ENCODE data around the gene NRP2. TPM values are rescaled to one million over a fixed set of nuclear protein-coding genes. Genes with fewer than 3 reads are reported as not detected.

NRP2 gene
- total and polyA plus RNA-seq, 9 donors = 47.9 to 143 (median 106) TPM

DNA sequence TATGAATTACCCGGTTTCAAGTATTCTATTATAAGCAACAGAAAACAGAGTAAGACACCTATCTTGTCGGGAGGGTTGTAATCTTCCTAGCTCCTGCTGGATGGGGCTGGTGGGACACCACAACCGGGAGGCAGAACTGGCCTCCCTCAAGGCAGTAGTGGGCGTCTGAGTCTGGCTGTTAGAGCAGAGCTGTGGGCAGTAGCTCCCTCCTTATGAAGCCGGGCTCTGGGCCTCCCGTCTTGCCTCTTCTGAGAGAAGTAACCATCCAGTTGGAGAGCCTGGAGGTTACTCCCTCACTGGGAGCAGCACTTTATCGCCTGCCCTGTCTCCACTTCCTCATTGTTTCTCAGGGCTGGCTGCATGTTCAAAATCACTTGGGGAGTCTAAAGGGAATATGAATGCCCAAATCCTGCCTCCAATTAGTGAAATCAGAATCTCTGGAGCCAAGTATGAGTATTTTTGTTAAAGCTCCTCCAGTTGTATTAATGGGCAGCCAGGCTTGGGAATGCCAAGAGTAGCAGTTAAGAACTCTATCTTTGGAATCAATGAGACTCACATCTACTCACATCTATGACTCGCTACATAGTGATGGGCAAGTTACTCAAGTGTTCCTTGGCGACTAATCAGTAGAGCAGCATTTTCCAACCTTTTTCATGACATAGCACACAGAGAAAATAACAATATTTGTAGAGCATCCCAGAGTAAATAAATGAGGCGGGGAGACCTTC lies 27.3 kb upstream of the NRP2 start:
- Histone ChIP-seq H3K4me1 (ENCODE audit: insufficient read depth) (no peaks in the 10 kb centered on the region), H3K4me3 (no peak overlapping the region), H3K27me3 (no peaks in the 10 kb centered on the region), H3K27ac (no peak overlapping the region), H3K9me3 (no peaks in the 10 kb centered on the region), H3K36me3 (no peaks in the 10 kb centered on the region)
- 90 to 92% (median 92%) methylated on average over 10 of the region's 10 CpGs for WGBS, 3 donors
- DNase-seq = no peak
- TF ChIP-seq EP300 (IDR thresholded peaks at IDR 0.05) (no peak), CTCF (IDR thresholded peaks at IDR 0.05) (no peak), POLR2A (IDR thresholded peaks at IDR 0.05) (no peak)
- intact Hi-C loops (cut with DNase I) = no loop called here

DNA sequence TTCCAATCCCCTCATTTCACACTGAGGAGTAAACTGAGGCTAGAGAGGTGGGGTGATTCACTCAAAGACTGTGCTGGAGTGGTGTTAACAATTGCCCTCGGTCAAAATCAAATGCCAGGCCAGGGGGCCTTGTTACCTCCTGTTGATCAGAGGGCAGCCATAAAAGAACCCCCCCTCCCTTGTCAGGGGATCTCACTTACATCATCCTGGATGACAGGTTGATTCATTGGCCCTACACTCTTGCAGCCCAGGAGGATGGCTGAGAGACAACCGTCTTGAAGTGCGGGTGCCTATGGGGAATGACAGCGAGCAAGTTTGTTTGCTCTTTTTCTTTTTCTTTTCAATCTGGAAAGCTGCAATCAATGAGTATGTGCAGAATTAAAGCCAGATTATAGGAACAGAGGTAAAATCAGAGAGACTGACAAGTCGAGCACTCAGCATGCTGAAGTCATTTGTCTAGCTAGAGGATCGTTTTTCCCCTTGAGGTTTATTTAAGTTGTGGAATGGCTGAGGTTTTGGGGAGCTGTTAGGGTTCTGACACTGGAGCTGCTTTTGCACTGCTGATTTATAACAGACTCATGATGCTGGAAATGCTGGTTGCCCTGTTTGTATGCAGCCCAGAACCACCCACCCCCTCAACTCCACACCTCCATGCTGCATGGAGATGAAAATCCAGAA lies 26.4 kb upstream of the NRP2 start:
- H3K36me3 ChIP-seq = no peaks in the 10 kb centered on the region
- intact Hi-C loops (cut with DNase I) = no loop called here
- H3K27ac ChIP-seq = no peak overlapping the region
- WGBS, 3 donors = 79 to 93% (median 90%) methylated on average over 6 of the region's 6 CpGs
- no peaks in the 10 kb centered on the region for H3K4me1 ChIP-seq (ENCODE audit: insufficient read depth)
- no peak overlapping the region for H3K4me3 ChIP-seq
- TF ChIP-seq CTCF (IDR thresholded peaks at IDR 0.05) (no peak), POLR2A (IDR thresholded peaks at IDR 0.05) (no peak), EP300 (IDR thresholded peaks at IDR 0.05) (no peak)
- no peaks in the 10 kb centered on the region for H3K9me3 ChIP-seq
- H3K27me3 ChIP-seq = no peaks in the 10 kb centered on the region
- DNase-seq = no peak

- Histone ChIP-seq H3K27me3 (no peaks in the 10 kb centered on the region), H3K27ac (no peak overlapping the region), H3K4me1 (ENCODE audit: insufficient read depth) (no peaks in the 10 kb centered on the region), H3K4me3 (no peak overlapping the region), H3K36me3 (no peaks in the 10 kb centered on the region), H3K9me3 (no peaks in the 10 kb centered on the region)
- 82 to 90% (median 89%) methylated on average over 7 of the region's 7 CpGs for WGBS, 3 donors
- TF ChIP-seq EP300 (IDR thresholded peaks at IDR 0.05) (no peak), POLR2A (IDR thresholded peaks at IDR 0.05) (no peak), CTCF (IDR thresholded peaks at IDR 0.05) (no peak)
- DNase-seq = no peak
- intact Hi-C loops (cut with DNase I) = no loop called here
These were observed 25.8 kb upstream of the NRP2 start for GRCh38 chr2:205656461-205656860.

GRCh38 chr2:205656941-205657340 lies 25.4 kb upstream of the NRP2 start:
- WGBS, 3 donors = 70 to 73% (median 71%) methylated on average over 4 of the region's 4 CpGs
- H3K36me3 ChIP-seq = no peaks in the 10 kb centered on the region
- TF ChIP-seq EP300 (IDR thresholded peaks at IDR 0.05) = no peak
- no peak for TF ChIP-seq CTCF (IDR thresholded peaks at IDR 0.05)
- TF ChIP-seq POLR2A (IDR thresholded peaks at IDR 0.05) = no peak
- no peaks in the 10 kb centered on the region for H3K9me3 ChIP-seq
- no peaks in the 10 kb centered on the region for H3K4me1 ChIP-seq (ENCODE audit: insufficient read depth)
- no peaks in the 10 kb centered on the region for H3K27me3 ChIP-seq
- no peak overlapping the region for H3K27ac ChIP-seq
- intact Hi-C loops (cut with DNase I) = no loop called here
- DNase-seq = no peak
- no peak overlapping the region for H3K4me3 ChIP-seq

All from ovary (tissue), 9 donors.